Stimulated activated CD8-positive, alpha-beta memory T cell treated with anti-CD3 and anti-CD28 coated beads, Interleukin-12 subunit alpha, Interleukin-12 subunit beta, amount 100 ng/mL, for 24 hours (primary cell): ENCODE data around the gene HSD11B1L.
A peak's percentile ranks its signal among the peaks of the same experiment; 100 is the strongest.
"Not testable (repeated sequence)": the region's sequence is repeated elsewhere in the genome, so short reads cannot be mapped to it uniquely, and the experiment has no call there.

Experiments
- DNase-seq: peaks from one replicate; pipeline ENCODE4 v3.0.0-alpha.2; 2020; ENCODE audit errors: extremely low read depth

HSD11B1L gene

GRCh38 chr19:5686647-5687359 is 6.0 kb downstream of the HSD11B1L start:
- DNase-seq, result peak; percentile 99

GRCh38 chr19:5687360-5688198 is 6.8 kb downstream of the HSD11B1L start:
- DNase-seq, result no peak

- not testable (repeated sequence) for DNase-seq
Observed at GRCh38 chr19:5688262-5688881, 7.5 kb downstream of the HSD11B1L start.

- DNase-seq, result peak; percentile 96
Observed at GRCh38 chr19:5690125-5690954, 9.5 kb downstream of the HSD11B1L start, which contains the start of gene RPL36. Gene RPL36 (plus strand): TSS chr19:5690295. CDS start chr19:5690508, 213 bp downstream.

GRCh38 chr19:5690955-5691821 is 10.4 kb downstream of the HSD11B1L start:
- DNase-seq, result no peak

- DNase-seq, result no peak
Observed at GRCh38 chr19:5691822-5692722, 11.2 kb downstream of the HSD11B1L start.

DNA sequence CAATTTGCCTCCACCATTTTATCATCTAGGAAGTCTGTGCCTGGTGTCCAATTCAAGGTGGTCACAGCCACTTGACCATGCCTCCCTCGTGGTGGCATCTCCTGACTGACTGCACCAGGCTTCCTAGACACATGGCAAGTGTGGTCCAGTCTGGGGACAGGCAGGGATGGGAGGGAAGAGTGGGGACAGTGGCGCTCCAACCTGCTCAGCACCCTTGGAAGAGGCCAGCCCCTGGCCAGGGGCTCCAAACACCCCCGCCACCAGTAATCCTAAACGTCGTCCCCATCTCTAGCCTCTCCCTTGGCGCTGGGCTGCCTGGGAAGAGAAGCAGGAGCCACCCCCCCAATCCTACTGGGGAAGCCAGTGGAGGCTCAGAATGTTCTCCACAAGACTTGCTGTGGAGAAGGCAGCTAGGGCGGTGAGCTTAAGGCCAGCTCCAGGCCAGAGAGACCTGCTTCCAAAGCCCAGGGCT is 11.9 kb downstream of the HSD11B1L start:
- DNase-seq, result no peak

DNA sequence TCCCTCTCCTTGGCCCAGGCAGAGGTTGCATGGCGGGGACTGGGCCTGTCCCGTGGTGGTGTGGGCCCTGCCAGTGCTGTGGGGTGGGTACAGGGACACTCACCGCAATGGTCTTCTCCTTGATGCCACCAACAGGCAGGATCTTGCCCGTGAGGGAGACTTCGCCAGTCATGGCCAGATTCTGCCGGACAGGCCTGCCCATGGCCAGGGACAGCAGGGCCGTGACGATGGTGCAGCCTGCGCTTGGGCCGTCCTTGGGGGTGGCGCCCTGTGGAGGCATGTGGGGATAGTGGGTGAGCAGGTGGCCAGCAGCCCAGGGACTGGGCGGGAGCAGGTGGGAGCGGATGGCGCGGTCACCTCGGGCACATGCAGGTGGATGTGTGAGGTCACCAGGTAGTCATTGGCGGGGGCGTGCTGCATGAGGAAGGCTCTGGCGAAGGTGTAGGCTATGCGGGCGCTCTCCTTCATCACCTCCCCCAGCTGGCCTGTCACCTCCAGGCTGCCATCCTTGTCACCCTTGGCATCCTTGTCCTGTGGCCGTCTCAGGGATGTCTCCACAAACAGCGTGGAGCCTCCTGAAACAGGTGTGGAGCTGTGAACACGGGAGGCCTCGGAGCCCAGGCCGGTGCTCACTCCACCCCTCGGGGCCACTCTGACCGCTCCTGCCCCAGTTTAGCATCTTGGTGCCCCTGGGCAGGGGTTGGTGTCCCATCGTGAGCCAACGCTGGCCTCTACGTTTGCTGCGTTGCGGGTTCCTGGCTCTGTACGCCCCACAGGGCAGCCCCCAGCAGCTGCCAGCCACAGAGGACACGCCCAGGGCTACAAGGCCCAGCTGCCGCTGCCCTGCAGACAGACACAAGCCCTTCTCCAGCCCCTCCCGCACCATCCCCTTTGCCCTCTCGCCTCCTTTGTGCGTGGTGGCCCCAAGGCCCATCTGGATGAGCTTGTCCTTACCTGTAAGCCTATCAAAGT is 12.7 kb downstream of the HSD11B1L start:
- no peak for DNase-seq

DNA sequence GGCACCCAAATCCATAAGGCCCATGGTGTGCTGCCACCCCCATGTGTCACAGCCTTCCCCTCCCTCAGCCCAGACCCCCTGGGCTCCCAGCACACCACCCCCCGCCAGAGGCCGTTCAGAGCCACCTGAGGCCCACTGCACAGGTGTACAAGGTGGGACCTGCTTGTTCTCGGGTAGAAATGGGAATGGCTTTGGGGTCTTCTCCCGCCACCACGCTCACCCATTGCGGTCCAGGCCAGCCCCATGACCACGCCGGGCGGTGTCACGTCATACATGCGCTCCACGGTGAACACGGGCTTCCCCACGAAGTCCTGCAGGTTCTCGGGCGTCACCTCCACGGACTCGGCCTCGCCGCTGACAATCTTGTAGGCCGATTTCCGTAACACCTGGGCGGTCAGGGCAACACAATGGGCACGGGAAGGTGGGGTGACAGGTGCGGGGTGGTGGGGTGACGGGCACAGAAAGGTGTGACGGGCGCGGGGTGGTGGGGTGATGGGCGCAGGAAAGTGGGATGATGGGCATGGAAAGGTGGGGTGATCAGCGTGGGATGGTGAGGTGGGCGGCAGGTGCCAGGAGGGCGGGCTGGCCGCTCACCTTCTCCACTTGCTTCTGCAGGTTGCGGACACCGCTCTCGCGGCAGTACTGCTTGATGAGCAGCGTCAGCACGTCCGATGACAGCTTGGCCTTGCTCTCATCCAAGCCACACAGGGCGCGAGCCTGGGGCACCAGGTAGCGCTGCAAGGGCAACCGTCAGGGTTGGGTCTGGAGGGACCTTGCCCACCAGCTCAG is 13.5 kb downstream of the HSD11B1L start:
- DNase-seq, result no peak

DNA sequence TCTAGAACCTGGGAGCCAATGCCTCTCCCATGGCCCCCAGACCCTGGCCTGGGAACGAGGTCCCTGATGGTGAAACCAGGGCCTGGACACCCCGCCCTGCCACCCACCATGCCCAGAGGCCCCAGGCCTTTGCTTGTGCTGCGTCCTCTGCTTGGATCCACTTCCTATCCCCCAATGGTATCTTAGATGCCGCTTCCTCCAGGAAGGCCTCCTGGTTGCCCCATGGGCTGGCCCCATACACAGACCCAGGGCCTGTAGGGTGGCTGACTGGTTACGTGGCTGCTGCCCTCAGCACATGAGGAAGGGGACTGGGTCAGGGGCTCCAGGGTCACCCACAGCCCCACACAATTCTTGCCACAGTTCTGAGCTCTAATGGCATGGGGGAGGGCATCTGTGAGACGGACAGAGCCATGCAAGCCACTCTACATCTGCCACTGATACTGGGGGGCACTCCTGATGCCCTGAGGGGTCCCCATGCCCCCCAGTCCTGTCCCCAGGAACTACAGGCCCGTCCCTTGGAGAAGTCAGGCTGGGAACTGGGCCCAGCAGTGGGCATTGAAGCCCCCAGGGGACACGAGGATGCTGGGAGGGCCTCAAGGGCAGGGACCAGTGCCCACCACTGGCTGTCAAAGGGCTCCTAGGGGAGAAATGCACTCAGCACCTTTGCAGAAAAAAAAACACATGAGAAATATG is 14.3 kb downstream of the HSD11B1L start:
- no peak for DNase-seq

- DNase-seq, result no peak
Observed at GRCh38 chr19:5695649-5696195, 14.9 kb downstream of the HSD11B1L start.

DNA sequence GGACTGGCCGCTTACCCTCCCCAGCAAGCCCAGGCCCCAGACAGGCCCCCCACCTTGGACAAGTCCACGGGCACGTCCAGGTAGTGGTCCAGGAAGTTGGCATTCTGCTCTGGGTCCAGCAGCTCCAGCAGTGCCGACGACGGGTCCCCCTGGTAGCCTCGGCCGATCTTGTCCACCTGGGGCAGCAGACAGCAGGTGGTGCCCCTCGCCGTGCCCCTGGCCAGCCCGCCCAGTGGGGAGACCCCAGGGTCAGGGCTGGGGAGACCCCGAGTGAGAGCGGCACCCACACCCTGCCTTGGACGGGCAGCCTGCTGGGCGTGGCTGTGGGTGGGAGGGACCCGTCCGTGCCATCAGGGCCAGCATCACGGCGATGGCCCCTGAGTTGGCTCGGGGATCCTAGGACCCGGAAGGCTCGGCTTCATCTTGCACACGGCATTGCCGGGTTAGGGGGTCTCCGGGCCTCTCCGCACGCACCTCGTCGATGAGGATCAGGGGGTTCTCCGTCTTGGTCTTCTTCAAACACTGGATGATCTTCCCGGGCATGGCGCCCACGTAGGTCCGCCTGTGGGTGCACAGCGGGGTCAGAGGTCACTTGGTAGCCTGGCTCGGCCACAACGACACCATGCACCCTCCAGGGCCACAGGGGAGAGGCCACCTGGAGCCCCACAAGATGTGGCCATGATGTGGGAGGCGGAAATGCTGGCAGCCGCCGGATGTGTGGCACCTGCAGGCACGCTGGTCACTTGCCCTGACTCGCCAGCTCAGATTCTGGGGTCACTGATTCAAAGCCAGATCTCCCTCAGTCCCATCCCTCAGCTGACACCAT is 15.6 kb downstream of the HSD11B1L start:
- no peak for DNase-seq

DNA sequence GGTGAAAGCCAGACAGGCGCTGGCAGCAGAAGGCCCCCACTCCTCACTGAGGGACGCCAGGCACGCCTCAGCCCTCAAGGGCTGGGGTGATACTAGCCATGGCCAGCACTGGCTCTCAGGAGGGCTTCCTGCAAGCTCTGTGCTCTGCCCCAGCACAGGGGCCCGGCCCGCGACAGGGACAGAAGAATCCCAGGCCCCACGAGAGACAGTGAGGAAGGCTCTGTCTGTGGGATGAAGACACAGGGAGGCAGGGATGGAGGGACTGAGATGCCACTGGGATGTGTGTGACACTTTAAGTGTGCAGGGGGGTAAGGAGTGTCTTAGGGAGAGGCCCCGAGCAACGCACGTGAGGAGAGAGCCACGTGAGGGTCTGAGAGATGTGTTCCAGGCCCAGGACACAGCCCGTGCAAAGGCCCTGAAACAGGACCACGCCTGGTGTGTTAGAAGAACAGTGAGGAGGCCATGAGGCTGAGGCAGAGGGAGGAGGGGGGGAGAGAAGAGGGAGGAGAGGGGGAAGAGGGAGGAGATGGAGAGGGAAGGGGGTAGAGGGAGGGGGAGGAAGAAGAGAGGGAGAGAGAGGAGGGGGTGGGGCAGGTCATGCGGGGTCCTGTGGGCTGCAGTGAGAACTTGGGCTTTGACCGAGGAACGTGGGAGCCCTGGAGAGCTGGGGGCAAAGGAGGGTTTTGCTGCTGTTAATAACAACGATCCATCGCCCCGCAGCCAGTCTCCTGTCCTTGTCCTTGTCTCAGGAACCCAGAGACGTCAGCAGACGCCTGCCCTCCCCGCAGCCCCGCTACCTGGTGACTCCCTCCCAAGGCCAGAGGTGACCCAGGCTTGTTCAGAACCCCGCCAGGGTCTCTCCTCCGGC is 16.4 kb downstream of the HSD11B1L start:
- DNase-seq, result no peak

DNA sequence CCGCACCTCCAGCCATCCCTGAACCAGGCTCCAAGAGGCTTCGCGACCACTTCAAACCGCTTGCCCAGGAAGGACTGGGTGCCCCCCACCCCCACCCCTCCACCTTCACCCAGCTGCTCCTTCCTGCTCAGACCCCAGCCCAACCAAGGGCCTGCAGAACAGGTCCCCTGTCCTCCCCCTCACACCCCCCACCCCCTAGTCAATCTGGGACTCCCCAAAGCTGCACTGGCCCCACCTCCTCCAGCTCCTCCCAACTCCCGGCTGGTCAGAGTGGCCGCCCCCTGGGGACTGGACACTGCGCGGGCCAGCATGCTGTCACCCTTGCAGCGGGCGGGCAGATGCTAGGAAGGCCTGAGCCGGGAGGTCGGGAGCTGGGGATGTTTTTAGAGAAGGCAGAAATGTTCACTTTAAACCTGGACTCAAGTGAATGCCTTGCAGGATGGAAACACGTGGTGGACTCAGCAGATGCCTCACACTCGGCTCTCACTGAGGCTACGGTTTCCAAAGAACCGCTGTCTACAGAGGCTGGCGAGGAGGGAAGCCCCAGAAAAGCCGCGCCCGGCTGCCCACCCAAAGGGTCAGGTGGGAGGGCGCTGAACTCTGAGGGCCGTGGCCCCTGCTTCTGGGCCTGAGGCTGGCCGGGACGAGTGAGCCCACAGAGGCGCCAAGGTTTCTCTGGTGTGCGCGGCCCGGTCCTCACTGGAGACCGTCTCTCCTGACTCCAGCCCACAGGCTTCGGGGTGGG is 17.2 kb downstream of the HSD11B1L start:
- no peak for DNase-seq
